HepG2 (cell line): ENCODE results near the gene PFDN1. TPM values are rescaled to one million over a fixed set of nuclear protein-coding genes. Genes with fewer than 3 reads are reported as not detected.

Experiments
- CERS6 ChIP-seq: sonication (generic); formaldehyde crosslinking; IDR thresholded peaks from 2 replicates; pipeline ENCODE4 v1.5.0; 2020; ENCODE audit warnings: missing genetic modification reagents
- MBNL3 ChIP-seq: fragments of 250-450 bp; sonication (Bioruptor Pico); conservative IDR thresholded peaks from 2 replicates; pipeline ENCODE4 v1.8.0; 2022; ENCODE audit warnings: mild to moderate bottlenecking, inconsistent platforms
- MED1 ChIP-seq: sonication (generic); formaldehyde crosslinking; IDR thresholded peaks from 2 replicates; pipeline ENCODE4 v1.4.0; 2020; ENCODE audit warnings: missing genetic modification reagents
- PHF5A ChIP-seq: IDR thresholded peaks from one replicate; pipeline ENCODE4 v1.6.1; 2018; ENCODE audit warnings: low read depth, missing genetic modification reagents; ENCODE audit not compliant: unreplicated experiment
- SALL1 ChIP-seq: sonication (generic); formaldehyde crosslinking; IDR thresholded peaks from 2 replicates; pipeline ENCODE4 v1.8.0; 2022; ENCODE audit warnings: mild to moderate bottlenecking, missing genetic modification reagents
- ZBTB34 ChIP-seq: sonication (generic); formaldehyde crosslinking; IDR thresholded peaks from 2 replicates; pipeline ENCODE4 v1.8.0; 2022; ENCODE audit warnings: mild to moderate bottlenecking, missing genetic modification reagents
- ZMYM2 ChIP-seq: sonication (generic); formaldehyde crosslinking; IDR thresholded peaks from 2 replicates; pipeline ENCODE4 v1.8.0; 2022; ENCODE audit warnings: mild to moderate bottlenecking, missing genetic modification reagents
- ZNF256 ChIP-seq: sonication (generic); formaldehyde crosslinking; conservative IDR thresholded peaks from 2 replicates; pipeline ENCODE4 v1.4.0; 2020; ENCODE audit warnings: missing genetic modification reagents
- ZNF790 ChIP-seq: sonication (generic); formaldehyde crosslinking; IDR thresholded peaks from 2 replicates; pipeline ENCODE4 v1.8.0; 2022; ENCODE audit warnings: missing genetic modification reagents, mild to moderate bottlenecking, borderline replicate concordance
- ZNF816 ChIP-seq: sonication (generic); formaldehyde crosslinking; IDR thresholded peaks from 2 replicates; pipeline ENCODE4 v1.8.0; 2022; ENCODE audit warnings: missing genetic modification reagents, mild to moderate bottlenecking, borderline replicate concordance
- polyA plus RNA-seq, 8 experiments: library from polyadenylated mRNA; depleted of rRNA in 3 of 8; stranded (reverse) in 7 of 8; unstranded in 1 of 8; fragments of >200 nt; fragmentation: Illumina TruSeq in 4 of 8; extraction: Trizol in 4 of 8; gene quantifications; 2 replicates each; pipeline versions ENCODE4 v1.2.1 to v1.2.3, GENCODE V29; 2011 to 2016; ENCODE audit warnings: low read depth in 4 of 8, missing spikeins in 1 of 8, mixed read lengths in 1 of 8; ENCODE audit not compliant: insufficient read depth in 1 of 8
- total RNA-seq, 5 experiments: library from RNA; depleted of rRNA; stranded (reverse); fragments of >200 nt; fragmentation: Illumina TruSeq; extraction: Trizol; gene quantifications; 2 replicates each; pipeline ENCODE4 v1.2.3, GENCODE V29; 2016; ENCODE audit warnings: low read depth in 1 of 5
- TF ChIP-seq, protein P1 (sequence below): sonication (generic); formaldehyde crosslinking; IDR thresholded peaks from 2 replicates; pipeline ENCODE4 v1.4.0; 2020; ENCODE audit warnings: low read depth, missing genetic modification reagents
- TF ChIP-seq, protein P2 (sequence below): sonication (generic); formaldehyde crosslinking; IDR thresholded peaks from 2 replicates; pipeline ENCODE4 v1.9.0; 2021; ENCODE audit warnings: missing genetic modification reagents, mild to moderate bottlenecking, borderline replicate concordance
- TF ChIP-seq, protein P3 (sequence below): sonication (generic); formaldehyde crosslinking; IDR thresholded peaks from 2 replicates; pipeline ENCODE4 v1.5.0; 2020; ENCODE audit warnings: mild to moderate bottlenecking, missing genetic modification reagents, borderline replicate concordance
- TF ChIP-seq, protein P4 (sequence below): fragments of 450-650 bp; IDR thresholded peaks from 2 replicates; pipeline ENCODE4 v1.6.1; 2017

The PFDN1 gene
- total and polyA plus RNA-seq, 2 of the 13 experiments (the other 11 are each of a cell fraction or from before 2014, with no cell fraction given): 67.2 to 70.8 TPM

DNA sequence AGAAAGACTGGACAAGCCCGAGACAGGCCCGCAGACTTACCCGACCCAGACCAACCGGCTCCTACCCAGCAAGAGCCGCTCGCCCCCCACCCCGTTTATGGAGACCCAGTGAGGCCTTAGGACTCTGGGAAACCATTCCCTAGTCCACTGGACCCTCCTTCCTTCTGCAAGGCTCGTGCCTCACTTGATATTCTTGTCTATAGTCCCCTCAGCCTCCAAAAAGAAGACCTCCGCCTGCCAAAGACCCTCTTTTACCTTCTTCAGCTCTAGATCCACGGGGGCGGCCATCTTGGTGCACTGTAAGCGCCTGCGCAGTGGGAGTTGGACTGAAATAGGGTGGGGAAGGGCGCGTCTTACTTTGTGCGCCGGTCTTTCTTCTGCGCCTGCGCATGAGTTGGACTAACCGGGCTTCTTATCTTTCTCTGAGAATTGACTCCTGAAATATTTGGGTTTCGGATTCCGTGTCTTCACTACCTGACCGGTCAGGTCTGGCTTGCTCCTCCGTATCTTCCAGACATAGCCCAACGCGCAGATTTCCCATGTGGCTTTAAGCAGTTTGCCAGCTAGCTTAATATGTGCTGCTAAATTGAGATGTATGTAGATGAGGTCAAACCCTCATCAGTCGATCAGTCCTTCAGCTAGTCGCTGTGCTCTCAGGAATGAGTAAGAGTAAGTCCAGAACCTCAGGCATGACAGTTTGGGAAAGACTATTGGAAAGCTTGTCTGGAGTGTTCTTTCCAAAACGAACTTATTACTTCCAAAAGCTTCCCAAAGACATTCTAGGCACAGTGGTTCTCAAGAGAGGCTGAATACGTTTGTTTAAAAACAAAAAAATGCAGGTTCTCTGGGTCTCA is at the start of gene PFDN1 (continued):
- TF ChIP-seq CERS6 (CRISPR knock-in tag) (no peak), ZBTB34 (CRISPR knock-in tag) (no peak), MBNL3 (no peak), SALL1 (CRISPR knock-in tag) (peak; percentile 31; the same call in 1 of the 2 replicates), PHF5A (no peak), ZNF816 (CRISPR knock-in tag) (no peak), ZNF790 (CRISPR knock-in tag) (no peak), ZMYM2 (CRISPR knock-in tag) (no peak), MED1 (CRISPR knock-in tag) (no peak), ZNF256 (no peak)
- TF ChIP-seq, protein P1, sequence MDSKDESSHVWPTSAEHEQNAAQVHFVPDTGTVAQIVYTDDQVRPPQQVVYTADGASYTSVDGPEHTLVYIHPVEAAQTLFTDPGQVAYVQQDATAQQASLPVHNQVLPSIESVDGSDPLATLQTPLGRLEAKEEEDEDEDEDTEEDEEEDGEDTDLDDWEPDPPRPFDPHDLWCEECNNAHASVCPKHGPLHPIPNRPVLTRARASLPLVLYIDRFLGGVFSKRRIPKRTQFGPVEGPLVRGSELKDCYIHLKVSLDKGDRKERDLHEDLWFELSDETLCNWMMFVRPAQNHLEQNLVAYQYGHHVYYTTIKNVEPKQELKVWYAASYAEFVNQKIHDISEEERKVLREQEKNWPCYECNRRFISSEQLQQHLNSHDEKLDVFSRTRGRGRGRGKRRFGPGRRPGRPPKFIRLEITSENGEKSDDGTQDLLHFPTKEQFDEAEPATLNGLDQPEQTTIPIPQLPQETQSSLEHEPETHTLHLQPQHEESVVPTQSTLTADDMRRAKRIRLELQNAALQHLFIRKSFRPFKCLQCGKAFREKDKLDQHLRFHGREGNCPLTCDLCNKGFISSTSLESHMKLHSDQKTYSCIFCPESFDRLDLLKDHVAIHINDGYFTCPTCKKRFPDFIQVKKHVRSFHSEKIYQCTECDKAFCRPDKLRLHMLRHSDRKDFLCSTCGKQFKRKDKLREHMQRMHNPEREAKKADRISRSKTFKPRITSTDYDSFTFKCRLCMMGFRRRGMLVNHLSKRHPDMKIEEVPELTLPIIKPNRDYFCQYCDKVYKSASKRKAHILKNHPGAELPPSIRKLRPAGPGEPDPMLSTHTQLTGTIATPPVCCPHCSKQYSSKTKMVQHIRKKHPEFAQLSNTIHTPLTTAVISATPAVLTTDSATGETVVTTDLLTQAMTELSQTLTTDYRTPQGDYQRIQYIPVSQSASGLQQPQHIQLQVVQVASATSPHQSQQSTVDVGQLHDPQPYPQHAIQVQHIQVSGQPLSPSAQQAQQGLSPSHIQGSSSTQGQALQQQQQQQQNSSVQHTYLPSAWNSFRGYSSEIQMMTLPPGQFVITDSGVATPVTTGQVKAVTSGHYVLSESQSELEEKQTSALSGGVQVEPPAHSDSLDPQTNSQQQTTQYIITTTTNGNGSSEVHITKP (CRISPR knock-in tag): 0 out of 2 replicates have a peak, but pooled peaks have one; percentile 11
- TF ChIP-seq, protein P2, sequence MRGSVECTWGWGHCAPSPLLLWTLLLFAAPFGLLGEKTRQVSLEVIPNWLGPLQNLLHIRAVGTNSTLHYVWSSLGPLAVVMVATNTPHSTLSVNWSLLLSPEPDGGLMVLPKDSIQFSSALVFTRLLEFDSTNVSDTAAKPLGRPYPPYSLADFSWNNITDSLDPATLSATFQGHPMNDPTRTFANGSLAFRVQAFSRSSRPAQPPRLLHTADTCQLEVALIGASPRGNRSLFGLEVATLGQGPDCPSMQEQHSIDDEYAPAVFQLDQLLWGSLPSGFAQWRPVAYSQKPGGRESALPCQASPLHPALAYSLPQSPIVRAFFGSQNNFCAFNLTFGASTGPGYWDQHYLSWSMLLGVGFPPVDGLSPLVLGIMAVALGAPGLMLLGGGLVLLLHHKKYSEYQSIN (CRISPR knock-in tag): no peak
- TF ChIP-seq, protein P3, sequence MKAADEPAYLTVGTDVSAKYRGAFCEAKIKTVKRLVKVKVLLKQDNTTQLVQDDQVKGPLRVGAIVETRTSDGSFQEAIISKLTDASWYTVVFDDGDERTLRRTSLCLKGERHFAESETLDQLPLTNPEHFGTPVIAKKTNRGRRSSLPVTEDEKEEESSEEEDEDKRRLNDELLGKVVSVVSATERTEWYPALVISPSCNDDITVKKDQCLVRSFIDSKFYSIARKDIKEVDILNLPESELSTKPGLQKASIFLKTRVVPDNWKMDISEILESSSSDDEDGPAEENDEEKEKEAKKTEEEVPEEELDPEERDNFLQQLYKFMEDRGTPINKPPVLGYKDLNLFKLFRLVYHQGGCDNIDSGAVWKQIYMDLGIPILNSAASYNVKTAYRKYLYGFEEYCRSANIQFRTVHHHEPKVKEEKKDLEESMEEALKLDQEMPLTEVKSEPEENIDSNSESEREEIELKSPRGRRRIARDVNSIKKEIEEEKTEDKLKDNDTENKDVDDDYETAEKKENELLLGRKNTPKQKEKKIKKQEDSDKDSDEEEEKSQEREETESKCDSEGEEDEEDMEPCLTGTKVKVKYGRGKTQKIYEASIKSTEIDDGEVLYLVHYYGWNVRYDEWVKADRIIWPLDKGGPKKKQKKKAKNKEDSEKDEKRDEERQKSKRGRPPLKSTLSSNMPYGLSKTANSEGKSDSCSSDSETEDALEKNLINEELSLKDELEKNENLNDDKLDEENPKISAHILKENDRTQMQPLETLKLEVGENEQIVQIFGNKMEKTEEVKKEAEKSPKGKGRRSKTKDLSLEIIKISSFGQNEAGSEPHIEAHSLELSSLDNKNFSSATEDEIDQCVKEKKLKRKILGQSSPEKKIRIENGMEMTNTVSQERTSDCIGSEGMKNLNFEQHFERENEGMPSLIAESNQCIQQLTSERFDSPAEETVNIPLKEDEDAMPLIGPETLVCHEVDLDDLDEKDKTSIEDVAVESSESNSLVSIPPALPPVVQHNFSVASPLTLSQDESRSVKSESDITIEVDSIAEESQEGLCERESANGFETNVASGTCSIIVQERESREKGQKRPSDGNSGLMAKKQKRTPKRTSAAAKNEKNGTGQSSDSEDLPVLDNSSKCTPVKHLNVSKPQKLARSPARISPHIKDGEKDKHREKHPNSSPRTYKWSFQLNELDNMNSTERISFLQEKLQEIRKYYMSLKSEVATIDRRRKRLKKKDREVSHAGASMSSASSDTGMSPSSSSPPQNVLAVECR: peak; percentile 48; the same call in 1 of the 2 replicates
- TF ChIP-seq, protein P4, sequence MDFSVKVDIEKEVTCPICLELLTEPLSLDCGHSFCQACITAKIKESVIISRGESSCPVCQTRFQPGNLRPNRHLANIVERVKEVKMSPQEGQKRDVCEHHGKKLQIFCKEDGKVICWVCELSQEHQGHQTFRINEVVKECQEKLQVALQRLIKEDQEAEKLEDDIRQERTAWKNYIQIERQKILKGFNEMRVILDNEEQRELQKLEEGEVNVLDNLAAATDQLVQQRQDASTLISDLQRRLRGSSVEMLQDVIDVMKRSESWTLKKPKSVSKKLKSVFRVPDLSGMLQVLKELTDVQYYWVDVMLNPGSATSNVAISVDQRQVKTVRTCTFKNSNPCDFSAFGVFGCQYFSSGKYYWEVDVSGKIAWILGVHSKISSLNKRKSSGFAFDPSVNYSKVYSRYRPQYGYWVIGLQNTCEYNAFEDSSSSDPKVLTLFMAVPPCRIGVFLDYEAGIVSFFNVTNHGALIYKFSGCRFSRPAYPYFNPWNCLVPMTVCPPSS: no peak
